K562 (cell line): ENCODE measurements around the gene APPBP2. TPM values are rescaled to one million over a fixed set of nuclear protein-coding genes. Genes with fewer than 3 reads are reported as not detected.

Source experiments
- ATAC-seq: fragments of 200-7000 bp; cut with Tn5 transposase; 3 replicates; pipeline ENCODE4 v1.9.1; 2020; ENCODE audit warnings: moderate library complexity
- BruUV-seq: library from RNA; stranded (reverse); fragments of 400-500 nt; replicated peaks from 2 replicates; lab custom pipeline; 2021; lab: Mats Ljungman, UMichigan
- CTCF ChIA-PET: fragments of 300-600 bp; formaldehyde crosslinking; extraction: SDS; loops from one replicate; lab custom pipeline; 2021; ENCODE audit warnings: low intra/inter-chr PET ratio; lab: Yijun Ruan, JAX
- POLR2A ChIA-PET: fragments of 300-600, 350-650 bp; sonication (Branson Sonifier 250); formaldehyde crosslinking; extraction: SDS; loops from one replicate; lab custom pipeline; 2021; ENCODE audit warnings: antibody characterized with exemption, inconsistent platforms; lab: Yijun Ruan, JAX
- DNase-seq, 4 experiments: peaks; one replicate each; pipeline versions ENCODE4 v3.0.0 to v3.0.0-alpha.2; 2011 to 2018; ENCODE audit warnings: low spot score in 3 of 4, mixed read lengths in 3 of 4; ENCODE audit errors: extremely low read depth in 1 of 4
- FAIRE-seq: peaks from 2 replicates; lab custom pipeline; 2011; peaks lifted over from hg19 to GRCh38; lab: Jason Lieb, UNC
- H2AFZ ChIP-seq: 2 replicates; pipeline ENCODE4 v1.6.0; 2011; ENCODE audit warnings: low read depth, low read length, control low read depth, inconsistent platforms
- H3K27ac ChIP-seq: fragments of 200-600 bp; 3 replicates; pipeline ENCODE4 v1.8.0; 2011; ENCODE audit warnings: low read depth, mild to moderate bottlenecking, control low read depth, inconsistent platforms, low read length, moderate library complexity, mixed read lengths; ENCODE audit errors: extremely low read depth
- H3K27me3 ChIP-seq, 2 experiments: fragments of 300-600 bp in 1 of 2; 2 replicates in 1 of 2; 3 replicates in 1 of 2; pipeline versions ENCODE4 v1.6.0 to v1.8.0; 2011; ENCODE audit warnings: inconsistent platforms in 2 of 2, low read length in 2 of 2, mild to moderate bottlenecking in 1 of 2, mixed read lengths in 1 of 2, moderate library complexity in 1 of 2; ENCODE audit not compliant: control insufficient read depth in 2 of 2, insufficient read depth in 2 of 2
- H3K36me3 ChIP-seq: fragments of 300-600 bp; 3 replicates; pipeline ENCODE4 v1.8.0; 2011; ENCODE audit warnings: mild to moderate bottlenecking, low read length, inconsistent platforms; ENCODE audit not compliant: control insufficient read depth, insufficient read depth
- H3K4me1 ChIP-seq, 2 experiments: fragments of 200-600 bp in 1 of 2; replicated peaks in 1 of 2; 2 replicates in 1 of 2; 3 replicates in 1 of 2; pipeline versions ENCODE4 v1.5.1 to v1.8.0; 2011; ENCODE audit warnings: inconsistent platforms in 2 of 2, low read length in 2 of 2, mild to moderate bottlenecking in 1 of 2, mixed read lengths in 1 of 2, moderate library complexity in 1 of 2; ENCODE audit not compliant: control insufficient read depth in 2 of 2, insufficient read depth in 2 of 2
- H3K4me2 ChIP-seq: 2 replicates; pipeline ENCODE4 v1.6.1; 2011; ENCODE audit warnings: low read length, control low read depth, inconsistent platforms, mixed read lengths; ENCODE audit not compliant: insufficient read depth
- H3K4me3 ChIP-seq: fragments of 200-600 bp; sonication (generic), shearing (Covaris generic); 2 replicates; pipeline ENCODE4 v1.5.1; 2016; ENCODE audit warnings: control low read depth, inconsistent platforms
- H3K79me2 ChIP-seq: fragments of 200-600 bp; 3 replicates; pipeline ENCODE4 v1.8.0; 2011; ENCODE audit warnings: low read length, inconsistent platforms; ENCODE audit not compliant: control insufficient read depth, insufficient read depth
- H3K9ac ChIP-seq, 2 experiments: 2 replicates each; pipeline versions ENCODE4 v1.6.0 to v1.6.1; 2011; ENCODE audit warnings: low read depth in 2 of 2, low read length in 2 of 2, control low read depth in 1 of 2, inconsistent platforms in 1 of 2, mild to moderate bottlenecking in 1 of 2, mixed read lengths in 1 of 2; ENCODE audit not compliant: insufficient read depth in 1 of 2
- H3K9me1 ChIP-seq: one replicate; pipeline ENCODE4 v1.6.0; 2011; ENCODE audit warnings: inconsistent platforms, mild to moderate bottlenecking, low read length, moderate library complexity; ENCODE audit not compliant: control insufficient read depth, insufficient read depth
- H3K9me3 ChIP-seq: replicated peaks from 2 replicates; pipeline ENCODE4 v1.5.1; 2011; ENCODE audit warnings: low read depth, low read length, inconsistent platforms; ENCODE audit not compliant: control insufficient read depth, insufficient read depth
- H4K20me1 ChIP-seq: replicated peaks from 2 replicates; pipeline ENCODE4 v1.6.1; 2011; ENCODE audit warnings: low read length, inconsistent platforms, mixed read lengths; ENCODE audit not compliant: control insufficient read depth, insufficient read depth
- MED1 ChIP-seq: sonication (generic); formaldehyde crosslinking; IDR thresholded peaks from 2 replicates; pipeline ENCODE4 v1.8.1; 2023; ENCODE audit warnings: missing genetic modification reagents, borderline replicate concordance
- RBM25 ChIP-seq: fragments of 200-400 bp; formaldehyde crosslinking; IDR thresholded peaks from 2 replicates; pipeline ENCODE4 v1.6.1; 2018; ENCODE audit warnings: low read length, low read depth, moderate library complexity; ENCODE audit not compliant: severe bottlenecking
- ZBTB17 ChIP-seq: fragments of 450-650 bp; formaldehyde crosslinking; IDR thresholded peaks from 2 replicates; pipeline ENCODE4 v1.4.0; 2020; ENCODE audit warnings: mild to moderate bottlenecking
- ZNF121 ChIP-seq: sonication (generic); formaldehyde crosslinking; conservative IDR thresholded peaks from 2 replicates; pipeline ENCODE4 v1.8.0; 2022; ENCODE audit warnings: missing genetic modification reagents
- WGBS: fragments of 100-300 bp; shearing (Covaris generic); methylation state at CpG from one replicate; pipeline ENCODE4 v1.1.6; 2016; ENCODE audit warnings: low coverage, mixed read lengths; ENCODE audit not compliant: insufficient coverage; ENCODE audit errors: missing lambda C conversion rate; 5-methylcytosine and 5-hydroxymethylcytosine counted together
- in situ Hi-C: fragments of 300-500 bp; cut with MboI; formaldehyde crosslinking; loops from 4 replicates; pipeline ENCODE4 v1.15.0; 2018; ENCODE audit warnings: inconsistent platforms, mixed read lengths
- intact Hi-C: fragments of 100-400 bp; cut with micrococcal nuclease; formaldehyde crosslinking; loops from 2 replicates; pipeline ENCODE4 v1.14.2; 2022
- polyA plus RNA-seq, 8 experiments: library from polyadenylated mRNA; depleted of rRNA in 4 of 8; stranded (reverse) in 5 of 8; unstranded in 3 of 8; fragments of >200 nt; fragmentation: Nextera tagmentation in 2 of 8; fragmentation: Illumina TruSeq in 1 of 8; extraction: Ambion mirVana in 2 of 8; extraction: Trizol in 1 of 8; gene quantifications; 2 replicates each; pipeline versions ENCODE4 v1.2.1 to v1.2.3, GENCODE V29; 2011 to 2014; ENCODE audit warnings: inconsistent platforms in 1 of 8, missing spikeins in 1 of 8
- total RNA-seq, 7 experiments: library from RNA; depleted of rRNA in 6 of 7; stranded (reverse); fragments of >200 nt in 6 of 7; fragmentation: Illumina TruSeq in 2 of 7; extraction: Trizol in 2 of 7; gene quantifications; 2 replicates each; pipeline versions ENCODE4 v1.2.1 to v1.2.3, GENCODE V29; 2011 to 2021; ENCODE audit warnings: low replicate concordance in 1 of 7
- TF ChIP-seq, protein P1 (sequence below), 3 experiments: fragments of 200-800 bp in 1 of 3; fragments of 250-450 bp in 1 of 3; fragments of 450-650 bp in 1 of 3; sonication (Bioruptor Pico) in 1 of 3; sonication (Bioruptor generic) in 1 of 3; formaldehyde crosslinking in 1 of 3; IDR thresholded peaks; 2 replicates each; pipeline versions ENCODE4 v1.6.1 to v1.8.0; 2016 to 2022; ENCODE audit warnings: mild to moderate bottlenecking in 2 of 3, missing genetic modification characterization in 2 of 3, missing compliant biosample characterization in 1 of 3, moderate library complexity in 1 of 3

Gene APPBP2
- total and polyA plus RNA-seq, 9 of the 15 experiments (the other 6 are each of a cell fraction or from before 2014, with no cell fraction given), result 2.7 to 16.8 (median 6.9) TPM

DNA sequence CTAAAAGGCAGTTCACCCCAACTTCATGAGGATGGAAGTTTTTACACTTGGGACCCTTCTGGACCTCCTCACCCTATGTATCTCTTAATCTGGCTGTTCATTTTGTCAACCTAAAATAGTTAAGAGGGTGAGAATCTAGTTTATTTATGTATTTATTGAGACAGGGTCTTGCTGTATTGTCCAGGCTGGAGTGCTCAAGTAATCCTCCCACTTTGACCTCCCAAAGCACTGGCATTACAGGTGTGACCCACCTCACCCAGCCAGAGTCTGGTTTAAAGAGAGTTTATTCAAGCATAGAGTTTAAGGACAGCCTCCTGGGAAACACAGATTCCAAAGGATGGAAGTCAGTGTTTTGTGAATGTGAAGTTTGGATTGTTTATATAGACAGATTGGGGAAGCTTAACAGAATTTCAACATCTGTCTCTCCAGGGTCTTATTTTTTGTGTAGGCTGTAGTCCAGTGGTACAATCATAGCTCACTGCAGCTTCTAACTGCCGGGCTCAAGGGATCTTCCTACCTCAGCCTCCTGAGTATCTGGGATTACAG lies 8.0 kb upstream of the APPBP2 start:
- no peaks in the 10 kb centered on the region for H3K36me3 ChIP-seq
- H3K9me1 ChIP-seq, result no peaks in the 10 kb centered on the region
- H2AFZ ChIP-seq, result no peak overlapping the region
- H3K9ac ChIP-seq, result no peak overlapping the region
- no TSS peak for BruUV-seq
- no peak overlapping the region for H3K27ac ChIP-seq
- no peaks in the 10 kb centered on the region for H3K79me2 ChIP-seq
- H3K27me3 ChIP-seq, result no peaks in the 10 kb centered on the region
- ATAC-seq, result no peak
- no peak for TF ChIP-seq ZBTB17 (CRISPR knock-in tag)
- peak; percentile 91 for TF ChIP-seq ZNF121 (CRISPR knock-in tag)
- TF ChIP-seq RBM25, result peak; percentile 6
- H3K4me2 ChIP-seq, result no peak overlapping the region
- ChIA-PET CTCF (no interaction called here), POLR2A (interaction anchor here (0.6 kb wide), 1 partner anchor 14 kb away, joined by 3 read pairs; no protein-coding TSS in a partner anchor)
- intact Hi-C loops (no loop called here), in situ Hi-C loops (no loop called here)
- 14% methylated on average over 1 of the region's 1 CpG for WGBS
- H3K4me1 ChIP-seq, result no peaks in the 10 kb centered on the region
- no peaks in the 10 kb centered on the region for H4K20me1 ChIP-seq
- no peak for DNase-seq
- H3K4me3 ChIP-seq, result no peak overlapping the region
- FAIRE-seq, result no peak
- H3K9me3 ChIP-seq, result no peaks in the 10 kb centered on the region

DNA sequence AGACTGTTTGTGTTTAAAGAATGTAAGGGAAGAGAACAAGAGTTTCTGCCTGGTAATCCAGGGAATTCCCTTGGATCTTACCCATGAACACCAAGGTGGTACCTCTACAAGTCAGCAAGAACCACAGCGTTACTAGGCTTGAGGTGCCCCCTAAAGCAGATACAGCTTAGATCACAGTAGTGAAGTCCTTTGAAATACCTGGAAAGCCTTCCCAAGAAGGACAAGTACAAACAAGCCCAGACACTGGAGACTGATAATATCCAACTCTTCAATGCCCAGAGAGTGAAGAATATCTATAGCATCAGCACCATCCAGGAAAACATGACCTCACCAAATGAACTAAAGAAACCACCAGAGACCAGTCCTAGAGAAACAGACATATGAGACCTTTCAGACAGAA lies 3.8 kb upstream of the APPBP2 start:
- Histone ChIP-seq H3K9ac (no peak overlapping the region), H3K36me3 (no peaks in the 10 kb centered on the region), H2AFZ (no peak overlapping the region), H3K4me1 (no peaks in the 10 kb centered on the region), H3K27me3 (no peaks in the 10 kb centered on the region), H3K4me2 (no peak overlapping the region), H3K9me1 (no peaks in the 10 kb centered on the region), H3K79me2 (peaks cover 23% of the 10 kb centered on the region), H3K9me3 (no peaks in the 10 kb centered on the region), H3K4me3 (no peak overlapping the region), H3K27ac (no peak overlapping the region), H4K20me1 (0 out of 2 replicates have a peak, but pooled peaks cover 4% of the 10 kb centered on the region)
- no TSS peak for BruUV-seq
- intact Hi-C loops, result loop anchor here (5.0 kb wide), 1 partner anchor 72 kb away; the partner anchor contains the start of gene PPM1D
- WGBS, result 69% methylated on average over 1 of the region's 1 CpG
- CTCF ChIA-PET, result no interaction called here
- in situ Hi-C loops, result no loop called here
- FAIRE-seq, result no peak
- POLR2A ChIA-PET, result no interaction called here
- TF ChIP-seq, protein P1, sequence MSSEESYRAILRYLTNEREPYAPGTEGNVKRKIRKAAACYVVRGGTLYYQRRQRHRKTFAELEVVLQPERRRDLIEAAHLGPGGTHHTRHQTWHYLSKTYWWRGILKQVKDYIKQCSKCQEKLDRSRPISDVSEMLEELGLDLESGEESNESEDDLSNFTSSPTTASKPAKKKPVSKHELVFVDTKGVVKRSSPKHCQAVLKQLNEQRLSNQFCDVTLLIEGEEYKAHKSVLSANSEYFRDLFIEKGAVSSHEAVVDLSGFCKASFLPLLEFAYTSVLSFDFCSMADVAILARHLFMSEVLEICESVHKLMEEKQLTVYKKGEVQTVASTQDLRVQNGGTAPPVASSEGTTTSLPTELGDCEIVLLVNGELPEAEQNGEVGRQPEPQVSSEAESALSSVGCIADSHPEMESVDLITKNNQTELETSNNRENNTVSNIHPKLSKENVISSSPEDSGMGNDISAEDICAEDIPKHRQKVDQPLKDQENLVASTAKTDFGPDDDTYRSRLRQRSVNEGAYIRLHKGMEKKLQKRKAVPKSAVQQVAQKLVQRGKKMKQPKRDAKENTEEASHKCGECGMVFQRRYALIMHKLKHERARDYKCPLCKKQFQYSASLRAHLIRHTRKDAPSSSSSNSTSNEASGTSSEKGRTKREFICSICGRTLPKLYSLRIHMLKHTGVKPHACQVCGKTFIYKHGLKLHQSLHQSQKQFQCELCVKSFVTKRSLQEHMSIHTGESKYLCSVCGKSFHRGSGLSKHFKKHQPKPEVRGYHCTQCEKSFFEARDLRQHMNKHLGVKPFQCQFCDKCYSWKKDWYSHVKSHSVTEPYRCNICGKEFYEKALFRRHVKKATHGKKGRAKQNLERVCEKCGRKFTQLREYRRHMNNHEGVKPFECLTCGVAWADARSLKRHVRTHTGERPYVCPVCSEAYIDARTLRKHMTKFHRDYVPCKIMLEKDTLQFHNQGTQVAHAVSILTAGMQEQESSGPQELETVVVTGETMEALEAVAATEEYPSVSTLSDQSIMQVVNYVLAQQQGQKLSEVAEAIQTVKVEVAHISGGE (CRISPR knock-in tag; IDR thresholded peaks at IDR 0.05), result peak in 1 of 3 experiments; percentile 60; a peak in 2 of 6 replicates
- TF ChIP-seq MED1 (CRISPR knock-in tag), result no peak
- no peak for DNase-seq
- ATAC-seq, result no peak
